GM21515 (cell line): Measurements from ENCODE around the gene WDR36.

ENCODE experiments used
- ATAC-seq: cut with Tn5 transposase; IDR thresholded peaks from one replicate; pipeline ENCODE4 v1.9.1; 2021; ENCODE audit not compliant: unreplicated experiment

The WDR36 gene

DNA sequence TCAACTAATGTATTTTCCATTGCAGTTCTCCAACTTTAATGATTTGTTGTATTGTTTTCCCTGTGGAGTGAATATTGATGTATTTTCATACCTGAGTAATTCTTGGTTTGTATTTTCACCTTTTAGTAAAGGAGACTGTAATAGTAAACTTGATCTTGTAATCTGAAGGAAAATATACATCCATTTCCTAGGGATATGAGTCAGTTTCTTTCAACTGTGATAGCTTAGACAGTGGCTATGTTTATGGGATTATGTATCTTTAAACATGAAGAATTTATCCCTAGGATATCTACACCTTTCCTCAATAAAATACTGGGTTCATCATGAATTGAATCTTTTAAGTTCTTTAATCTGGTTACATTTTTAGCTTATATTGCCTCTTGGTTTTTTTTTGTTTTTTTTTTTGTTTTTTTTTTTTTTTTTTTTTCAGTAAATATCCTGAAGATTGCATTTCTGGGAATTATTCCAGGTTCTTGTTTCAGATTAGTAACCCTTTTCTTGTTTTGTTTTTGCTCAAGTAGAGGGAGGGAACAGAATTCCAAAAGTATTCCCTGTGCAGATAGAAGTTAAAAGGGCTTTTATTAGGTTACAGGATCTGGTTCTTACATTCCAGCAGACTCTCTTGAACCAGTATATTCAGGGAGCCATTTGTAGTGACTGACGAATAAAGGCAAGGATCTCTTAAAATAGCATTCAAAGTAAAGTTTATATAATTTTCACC, 7.1 kb downstream of the WDR36 start:
- ATAC-seq: no peak

- ATAC-seq: no peak
These were observed 14.3 kb downstream of the WDR36 start for GRCh38 chr5:111106320-111106948.

GRCh38 chr5:111107371-111107770, 15.2 kb downstream of the WDR36 start:
- no peak for ATAC-seq

DNA sequence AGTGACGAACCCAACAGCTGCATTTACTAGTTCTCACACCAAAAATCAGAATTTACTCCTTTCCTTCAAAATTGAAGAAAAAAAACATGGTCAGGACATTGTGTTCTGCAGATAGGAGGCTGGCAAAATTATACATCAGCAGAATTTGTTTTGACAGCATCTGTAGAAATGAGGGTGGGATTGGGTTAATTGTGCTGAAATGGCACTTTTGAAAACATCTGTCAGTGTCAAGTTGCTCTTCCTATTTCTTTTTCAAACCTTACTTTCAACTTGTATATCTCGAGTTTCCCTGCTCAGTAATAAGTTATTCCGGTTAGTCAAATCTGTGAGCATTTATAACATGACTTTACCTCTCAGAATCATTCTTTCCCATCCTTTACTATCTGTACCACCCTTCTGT, 19.8 kb downstream of the WDR36 start:
- no peak for ATAC-seq

DNA sequence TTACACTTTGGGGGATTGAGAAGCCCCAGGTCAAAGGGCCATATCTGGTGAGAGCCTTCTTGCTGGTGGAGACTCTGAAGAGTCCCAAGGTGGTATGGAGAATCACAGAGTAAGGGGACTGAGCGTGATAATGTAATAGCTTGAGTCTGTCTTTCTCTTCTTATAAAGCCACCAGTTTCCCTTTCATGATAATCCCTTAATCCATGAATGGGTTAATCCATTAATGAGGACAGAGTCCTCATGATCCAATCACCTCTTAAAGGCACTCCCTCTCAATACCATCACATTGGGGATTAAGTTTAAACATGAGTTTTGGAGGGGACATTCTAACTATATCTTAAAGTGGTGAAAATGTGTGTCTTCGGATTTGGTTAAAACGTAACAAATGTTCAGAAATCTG, 21.5 kb downstream of the WDR36 start:
- no peak for ATAC-seq

GRCh38 chr5:111115229-111115628, 23.1 kb downstream of the WDR36 start:
- no peak for ATAC-seq

DNA sequence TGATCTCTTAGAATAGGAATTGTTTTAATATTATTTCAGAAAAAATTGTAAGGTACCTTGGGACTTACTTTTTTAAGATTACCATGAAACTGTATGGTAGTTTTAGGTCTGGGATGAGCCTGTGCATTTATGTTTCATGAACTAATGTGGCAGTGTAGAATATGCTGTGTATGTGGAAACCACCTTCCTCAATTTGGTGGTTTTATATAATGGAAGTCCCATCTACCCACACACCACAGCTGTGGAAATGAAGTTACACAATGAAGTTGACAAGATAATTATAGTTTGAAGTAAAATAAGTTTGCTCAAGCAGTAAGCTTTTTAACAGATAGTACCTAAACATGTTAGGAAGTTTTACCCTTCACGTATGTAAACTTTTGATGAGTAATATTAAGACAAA, 24.4 kb downstream of the WDR36 start:
- ATAC-seq: no peak

GRCh38 chr5:111117136-111117535, 25.0 kb downstream of the WDR36 start:
- ATAC-seq: no peak

GRCh38 chr5:111119221-111119620, 27.1 kb downstream of the WDR36 start:
- no peak for ATAC-seq

- no peak for ATAC-seq
These were observed 27.7 kb downstream of the WDR36 start for GRCh38 chr5:111119856-111120255.

- ATAC-seq: no peak
These were observed 28.8 kb downstream of the WDR36 start for GRCh38 chr5:111120911-111121310.

DNA sequence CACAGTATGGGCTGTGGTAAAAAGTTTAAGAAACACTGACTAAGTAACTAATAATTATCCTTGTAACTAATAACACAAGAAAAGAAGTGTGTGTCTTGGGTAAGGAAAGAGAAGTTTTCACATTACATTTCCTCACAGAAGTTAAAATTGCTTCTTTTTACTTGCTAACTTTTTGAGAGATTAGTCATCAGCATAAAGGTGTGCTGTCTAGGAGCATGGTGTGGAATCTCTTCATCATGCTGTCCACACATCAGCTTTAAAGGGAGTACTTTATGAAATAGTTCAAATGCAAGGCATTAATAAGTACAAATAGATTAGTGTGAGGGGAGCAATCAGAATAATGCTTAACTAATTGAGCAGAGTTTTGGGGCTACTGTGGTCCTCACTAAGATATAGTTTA, 29.8 kb downstream of the WDR36 start:
- ATAC-seq: no peak

GRCh38 chr5:111122398-111122797, 30.2 kb downstream of the WDR36 start:
- no peak for ATAC-seq

DNA sequence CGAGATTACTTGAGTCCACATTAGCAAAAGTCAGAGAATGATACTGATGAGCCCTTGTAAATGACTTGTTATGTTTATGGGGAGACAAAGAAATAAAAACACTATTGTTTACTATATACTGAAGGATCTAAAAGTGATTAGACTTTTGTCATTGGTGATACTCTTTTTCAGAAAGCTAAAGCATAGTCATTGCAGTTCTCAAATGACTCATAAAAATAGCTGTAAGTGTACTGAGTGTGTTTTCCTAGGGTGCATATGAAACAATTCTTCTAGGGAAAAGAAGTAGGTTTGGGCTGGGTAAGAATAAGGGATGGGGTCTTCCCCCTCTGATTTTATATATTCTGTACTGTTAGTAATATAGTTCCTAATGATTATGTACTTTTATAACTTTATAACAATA, 32.6 kb downstream of the WDR36 start:
- no peak for ATAC-seq

- no peak for ATAC-seq
These were observed 34.7 kb downstream of the WDR36 start for GRCh38 chr5:111126896-111127295.

GRCh38 chr5:111127453-111128195, 35.5 kb downstream of the WDR36 start:
- no peak for ATAC-seq

GRCh38 chr5:111129938-111130337, 37.8 kb downstream of the WDR36 start:
- no peak for ATAC-seq

- no peak for ATAC-seq
These were observed 39.2 kb downstream of the WDR36 start for GRCh38 chr5:111131356-111131755.

GRCh38 chr5:111132076-111132475, 39.9 kb downstream of the WDR36 start:
- ATAC-seq: no peak

GRCh38 chr5:111132731-111133435, 40.7 kb downstream of the WDR36 start:
- no peak for ATAC-seq

DNA sequence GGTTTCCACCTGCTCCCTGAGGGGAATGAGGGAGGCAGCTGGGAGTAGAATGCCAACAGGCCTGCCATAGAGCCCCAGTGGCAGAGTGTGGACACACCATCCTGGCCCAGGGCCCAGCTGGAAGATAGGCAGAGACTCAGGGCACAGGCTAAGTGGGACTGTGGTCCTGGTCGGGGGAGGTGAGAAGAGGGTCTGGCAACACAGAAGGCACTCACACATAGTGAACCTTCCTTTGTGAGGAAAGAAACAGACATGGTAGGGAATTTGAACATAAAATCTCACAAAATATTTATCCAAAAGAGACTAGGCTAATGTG, 41.2 kb downstream of the WDR36 start:
- no peak for ATAC-seq

DNA sequence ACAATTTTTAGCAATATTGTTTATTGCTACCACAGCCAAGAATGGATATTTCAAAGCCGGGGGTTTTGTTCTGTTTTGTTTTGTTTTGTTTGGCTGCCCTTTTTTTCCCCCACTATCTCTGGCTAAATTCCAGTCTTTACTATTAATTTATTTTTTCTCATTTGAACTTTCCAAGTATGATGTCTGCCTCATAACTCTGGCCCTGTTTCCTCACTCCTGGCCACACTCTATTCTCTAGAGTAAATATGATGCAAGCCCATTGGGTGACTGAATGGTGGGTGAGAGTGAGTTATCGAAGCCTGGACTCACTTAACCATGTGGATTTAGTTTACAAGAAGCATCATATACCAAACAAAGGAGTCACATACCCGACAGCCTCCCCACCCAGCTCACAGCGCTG, 41.9 kb downstream of the WDR36 start:
- ATAC-seq: no peak
